Superior temporal gyrus (tissue), 1 donor: ENCODE data around the gene NRDE2.
"Not testable (repeated sequence)": the region's sequence is repeated elsewhere in the genome, so short reads cannot be mapped to it uniquely, and the experiment has no call there.

Experiments used
- DNase-seq: peaks from one replicate; pipeline ENCODE4 v3.0.0-alpha.2; 2016; ENCODE audit errors: extremely low spot score

Gene NRDE2

DNA sequence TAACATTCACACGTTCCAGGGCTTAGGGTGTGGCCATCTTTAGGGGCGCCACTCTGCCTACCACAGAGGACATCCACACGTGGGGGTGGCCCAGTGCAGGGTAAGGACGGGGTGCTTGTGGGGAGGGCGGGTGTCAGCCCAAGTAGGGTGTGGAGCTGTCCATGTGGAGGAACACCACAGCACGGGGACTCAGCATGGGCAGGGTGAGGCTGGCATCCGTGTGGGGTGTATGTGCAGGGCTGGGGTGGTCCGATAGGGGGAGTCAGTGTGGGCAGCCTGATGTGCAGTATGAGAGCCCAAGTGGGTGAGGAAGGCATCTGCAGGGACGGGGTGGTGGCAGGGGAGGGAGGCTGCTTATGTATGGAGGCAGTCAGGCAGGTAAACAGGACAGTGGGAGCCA lies 57.7 kb downstream of the NRDE2 start:
- DNase-seq, result no peak

DNA sequence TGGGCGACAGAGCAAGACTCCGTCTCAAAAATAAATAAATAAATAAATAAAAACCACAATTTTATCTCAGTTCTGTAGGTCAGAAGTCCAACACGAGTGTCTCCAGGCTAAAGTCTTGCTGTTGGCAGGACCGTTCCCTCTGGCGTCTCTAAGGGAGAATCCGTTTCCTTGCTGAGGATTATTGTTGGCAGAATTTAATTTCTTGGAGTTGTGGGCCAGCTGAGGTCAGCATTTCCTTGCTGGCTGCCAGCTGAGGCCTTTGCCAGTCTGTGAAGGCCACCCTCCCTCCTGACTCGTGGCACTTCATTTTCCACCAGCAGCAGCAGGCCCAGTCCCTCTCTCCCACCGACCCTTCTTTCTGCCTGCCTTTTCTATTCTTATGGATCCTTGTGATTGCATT lies 58.2 kb downstream of the NRDE2 start:
- no peak for DNase-seq

DNA sequence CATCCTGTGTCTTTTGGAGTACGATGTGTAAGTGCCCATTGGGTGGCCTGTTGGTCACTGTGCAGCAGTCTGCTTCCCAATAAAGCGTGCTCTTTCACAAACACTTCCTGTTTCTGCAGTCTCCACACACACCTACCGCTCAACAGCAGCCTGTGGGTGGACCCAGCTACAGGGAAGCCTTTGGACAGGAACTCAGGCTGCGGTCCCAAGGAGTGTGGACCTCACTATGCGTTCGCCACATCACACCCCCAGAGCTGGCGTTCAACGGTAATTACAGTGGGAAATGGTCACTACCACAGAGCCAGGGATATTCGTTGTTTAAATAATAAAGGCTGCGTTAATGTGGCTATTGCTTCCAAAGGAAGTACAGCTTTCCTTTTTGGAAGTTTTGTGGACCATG lies 59.2 kb downstream of the NRDE2 start:
- DNase-seq, result no peak

DNA sequence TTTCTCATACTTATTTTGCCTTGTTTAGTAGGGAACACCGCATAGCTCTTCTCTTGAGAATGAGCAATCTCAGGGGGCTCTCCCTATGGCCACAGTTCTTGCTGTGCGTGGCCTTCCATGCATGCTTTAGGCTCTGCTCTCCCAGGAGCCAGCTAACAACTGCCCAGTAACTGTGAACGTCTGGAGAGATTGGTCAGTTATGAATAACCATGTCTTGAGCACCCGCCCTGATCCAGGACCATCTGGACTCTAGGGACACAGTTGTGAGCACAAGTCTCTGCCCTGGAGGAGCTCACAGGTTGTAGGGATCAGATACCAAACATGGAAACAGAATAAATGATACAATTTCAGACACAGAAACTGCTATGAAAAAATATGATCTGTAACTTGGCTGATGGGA lies 63.3 kb downstream of the NRDE2 start:
- DNase-seq, result no peak

DNA sequence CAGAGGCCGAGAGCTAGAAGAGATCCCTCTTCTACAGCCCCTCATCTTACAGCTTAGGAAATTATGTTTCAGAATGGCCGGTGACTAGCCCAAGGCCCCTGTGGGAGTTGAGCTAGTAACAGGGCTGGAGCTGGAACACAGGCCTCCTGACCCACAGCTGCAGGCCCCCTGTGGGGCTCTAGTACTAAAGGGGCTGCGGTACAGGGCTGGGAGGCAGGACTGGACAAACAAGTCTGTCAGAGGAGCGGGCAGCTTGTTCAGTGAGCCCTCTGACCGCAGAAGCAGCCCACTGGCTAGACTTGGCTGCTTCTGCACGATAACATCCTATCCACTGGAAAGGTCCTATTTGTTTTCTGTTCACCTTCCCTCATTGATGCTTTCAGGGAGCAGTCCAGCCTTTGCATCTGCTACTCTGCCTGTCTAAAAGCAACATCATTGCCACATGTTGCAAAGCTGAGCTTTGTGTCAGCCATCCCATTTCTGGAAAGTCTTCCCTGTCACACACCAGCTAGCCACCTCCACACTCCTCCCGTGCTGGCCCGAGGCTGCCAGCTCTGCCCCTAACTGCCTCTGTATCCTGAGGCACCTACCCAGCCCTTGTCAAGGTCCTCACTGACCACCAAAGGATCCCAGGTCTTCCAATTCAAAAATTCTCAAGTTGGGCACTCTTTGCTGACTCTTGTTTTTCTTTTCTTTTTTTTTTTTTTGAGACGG lies 65.1 kb downstream of the NRDE2 start:
- DNase-seq, result no peak

DNA sequence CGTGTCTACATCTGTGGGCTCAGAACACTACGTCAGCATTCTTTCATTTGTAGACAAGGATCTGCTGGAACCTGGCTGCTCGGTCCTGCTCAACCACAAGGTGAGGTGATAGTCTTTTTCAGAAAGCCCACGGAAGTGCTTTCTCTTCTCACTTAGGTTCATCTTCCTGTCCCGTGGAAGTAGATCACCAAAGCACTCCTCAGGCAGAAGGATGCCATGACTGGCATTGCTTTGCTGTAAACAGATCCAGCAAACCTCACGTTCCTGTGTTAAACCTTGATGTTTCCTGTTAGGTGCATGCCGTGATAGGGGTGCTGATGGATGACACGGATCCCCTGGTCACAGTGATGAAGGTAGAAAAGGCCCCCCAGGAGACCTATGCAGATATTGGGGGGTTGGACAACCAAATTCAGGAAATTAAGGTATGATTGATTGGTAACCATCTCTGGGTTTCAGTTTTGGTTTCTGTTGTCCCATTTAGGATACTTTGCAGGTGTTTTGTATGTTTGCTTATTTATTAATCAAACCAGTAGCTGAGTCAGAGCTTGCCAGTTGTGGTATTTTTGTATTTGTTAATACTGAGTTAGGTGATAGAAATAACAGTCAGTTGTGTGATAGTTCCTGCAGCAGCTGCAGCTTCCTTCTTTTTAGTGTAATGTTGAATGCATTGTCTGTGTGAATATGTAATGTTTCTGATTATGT lies 67.8 kb downstream of the NRDE2 start:
- DNase-seq, result no peak

DNA sequence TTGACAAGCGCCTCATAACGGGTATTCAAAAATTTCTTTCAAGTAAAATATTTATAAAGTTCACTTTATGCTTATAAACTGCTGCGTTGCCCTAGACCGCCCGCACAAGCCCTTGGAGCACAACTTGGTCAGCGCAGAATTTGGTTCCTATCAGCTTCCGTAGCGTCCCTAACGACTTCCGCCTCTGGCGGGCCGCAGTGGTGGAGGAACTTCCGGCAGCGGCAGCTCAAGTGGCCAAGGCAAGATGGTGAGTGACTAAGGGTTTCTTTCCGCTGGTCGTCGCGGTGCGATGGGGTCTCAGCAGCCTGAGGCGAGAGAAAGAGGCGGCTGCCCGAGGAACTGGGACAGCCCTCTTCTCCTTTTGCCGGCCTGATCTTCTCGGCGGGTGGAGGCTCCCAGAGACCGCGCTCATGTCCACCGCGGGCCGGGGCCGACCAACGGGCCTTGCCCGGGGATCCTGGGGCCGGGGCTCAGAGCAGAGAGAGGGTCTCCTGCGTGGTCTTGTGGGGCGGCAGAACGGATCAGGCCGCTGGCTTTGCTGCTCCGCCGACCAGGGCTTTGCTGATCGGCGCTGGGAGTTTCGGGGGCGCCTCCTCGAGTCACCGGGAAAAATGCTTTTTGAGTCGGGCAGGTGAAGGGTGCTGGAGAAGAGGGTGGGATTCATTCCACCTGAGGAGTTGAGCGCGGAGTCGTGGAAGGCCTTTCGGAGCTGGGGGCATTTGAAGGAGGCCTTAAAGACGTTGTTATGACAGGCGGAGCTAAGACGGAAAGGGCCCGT lies 75.2 kb downstream of the NRDE2 start, which contains the start of gene PSMC1:
Gene PSMC1, plus strand, starts transcription at position 200 of the 778 bp plus-strand sequence. Its CDS starts 45 bp downstream, at position 245.
- peak; percentile 98 for DNase-seq

DNA sequence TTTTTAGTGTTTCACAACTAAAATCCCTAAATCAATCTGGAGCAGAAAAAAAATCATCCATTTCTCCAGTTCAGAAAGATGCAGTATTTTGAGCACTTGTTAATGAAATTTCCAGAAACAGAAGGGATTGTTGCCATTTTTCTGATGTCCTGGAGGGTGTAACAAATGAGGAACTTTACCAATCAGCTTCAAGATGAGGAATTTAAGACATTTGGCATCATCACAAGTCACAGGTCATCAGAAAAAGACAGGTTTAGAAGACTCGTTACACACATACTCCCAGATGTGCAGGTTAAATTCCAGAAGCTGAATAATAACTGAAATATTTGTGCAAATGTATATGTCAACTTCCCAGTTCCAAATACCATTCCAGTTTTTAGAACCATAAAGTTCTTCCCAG lies 75.9 kb downstream of the NRDE2 start:
- no peak for DNase-seq

DNA sequence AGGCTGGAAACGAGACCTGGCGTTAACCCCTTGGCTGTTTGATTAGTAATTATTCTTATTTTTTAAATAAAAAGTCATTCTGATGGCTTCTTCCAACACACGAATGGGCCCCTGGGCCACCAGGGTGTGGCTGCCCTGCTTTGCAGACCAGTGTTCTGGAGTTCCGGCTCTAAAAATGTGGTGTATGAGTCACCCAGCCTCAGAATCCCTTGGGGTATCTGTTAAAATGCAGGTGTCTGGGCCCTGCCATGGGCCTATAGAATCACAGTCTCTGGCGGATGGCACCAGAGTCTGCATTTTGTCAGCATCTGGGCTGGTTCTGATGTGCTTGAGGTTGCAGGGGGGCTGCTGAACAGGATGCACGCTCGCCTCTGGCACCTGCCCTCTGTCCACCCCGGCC lies 77.9 kb downstream of the NRDE2 start:
- no peak for DNase-seq

DNA sequence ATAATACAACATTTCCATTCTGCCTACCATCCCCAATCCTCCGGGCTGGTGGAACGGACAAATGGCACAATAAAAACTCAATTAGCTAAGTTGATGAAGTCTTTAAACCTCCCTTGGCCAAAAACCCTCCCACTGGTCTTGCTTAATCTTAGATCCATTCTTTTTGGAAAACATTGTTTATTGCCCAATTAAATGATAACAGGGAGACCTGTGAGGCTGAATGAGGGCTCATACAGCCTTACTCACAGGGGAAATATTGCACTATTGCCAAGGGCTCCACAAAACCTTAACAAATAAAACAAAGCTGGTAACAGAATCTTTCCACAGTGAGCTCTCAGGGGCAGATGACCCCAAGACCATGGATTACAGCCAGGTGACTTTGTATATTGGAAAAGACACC lies 83.1 kb downstream of the NRDE2 start:
- no peak for DNase-seq

DNA sequence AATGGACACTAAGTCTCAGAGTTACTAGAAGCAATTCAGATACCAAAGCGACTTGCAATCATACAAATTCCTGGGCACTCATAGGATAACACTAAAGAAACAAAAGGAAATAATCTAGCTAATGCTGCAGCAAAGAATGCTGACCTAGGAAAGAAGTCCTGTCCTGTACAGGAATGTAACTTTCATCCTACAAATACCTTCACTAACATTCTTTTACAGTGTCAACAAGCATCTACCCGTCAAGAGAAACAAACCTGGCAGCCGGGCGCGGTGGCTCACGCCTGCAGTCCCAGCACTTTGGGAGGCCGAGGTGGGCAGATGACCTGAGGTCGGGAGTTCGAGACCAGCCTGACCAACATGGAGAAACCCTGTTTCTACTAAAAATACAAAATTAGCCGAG lies 84.3 kb downstream of the NRDE2 start:
- DNase-seq, result not testable (repeated sequence)

DNA sequence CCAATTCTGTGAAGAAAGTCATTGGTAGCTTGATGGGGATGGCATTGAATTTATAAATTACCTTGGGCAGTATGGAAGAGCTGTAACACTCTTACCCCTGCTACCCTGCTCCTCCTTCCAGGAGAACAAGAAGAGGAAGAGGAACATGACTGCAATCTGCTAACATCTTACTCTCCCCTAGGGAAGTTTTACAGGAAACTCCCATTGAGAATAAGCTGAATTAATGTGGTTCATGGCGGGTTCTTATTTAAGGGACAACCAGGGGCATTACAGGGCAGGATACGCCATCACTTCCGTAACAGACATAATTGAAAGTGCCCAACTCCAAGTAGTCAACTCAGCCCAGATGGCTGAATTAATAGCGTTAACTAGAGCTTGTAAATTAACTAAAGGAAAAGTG lies 84.8 kb downstream of the NRDE2 start:
- DNase-seq, result no peak

DNA sequence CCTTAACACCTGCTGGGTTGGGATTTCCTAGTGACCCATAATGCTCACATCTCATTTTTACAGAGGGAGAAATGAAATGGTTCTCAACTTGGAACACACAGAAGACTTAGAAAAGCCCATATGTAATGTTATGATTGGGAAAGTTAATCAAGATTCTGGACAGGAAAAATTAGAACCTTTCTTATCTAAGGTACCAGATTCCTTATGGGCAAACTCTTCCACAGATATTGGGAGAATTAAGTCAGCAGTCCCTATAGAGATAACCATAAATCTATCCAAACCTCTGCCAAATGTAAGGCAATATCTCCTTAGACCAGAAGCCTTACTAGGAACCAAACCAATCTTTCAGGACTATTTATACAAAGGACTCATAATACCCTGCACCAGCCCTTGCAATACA lies 89.3 kb downstream of the NRDE2 start:
- DNase-seq, result no peak

DNA sequence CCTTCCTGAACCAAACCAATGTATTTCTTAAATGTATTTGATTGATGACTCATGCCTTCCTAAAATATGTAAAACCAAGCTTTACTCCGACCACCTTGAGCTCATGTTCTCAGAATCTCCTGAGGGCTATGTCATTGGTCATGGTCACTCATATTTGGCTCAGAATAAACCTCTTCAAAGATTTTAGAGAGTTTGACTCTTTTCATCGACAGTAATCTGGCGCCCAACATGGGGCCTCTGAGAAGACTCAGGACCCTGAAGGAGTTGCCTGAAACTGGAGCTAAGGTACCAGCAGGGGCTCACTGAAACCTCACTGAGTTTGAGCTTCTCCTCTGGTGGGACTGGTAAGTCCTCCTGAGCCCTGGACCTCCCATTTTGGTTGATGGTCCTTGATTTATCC lies 92.6 kb downstream of the NRDE2 start:
- no peak for DNase-seq

DNA sequence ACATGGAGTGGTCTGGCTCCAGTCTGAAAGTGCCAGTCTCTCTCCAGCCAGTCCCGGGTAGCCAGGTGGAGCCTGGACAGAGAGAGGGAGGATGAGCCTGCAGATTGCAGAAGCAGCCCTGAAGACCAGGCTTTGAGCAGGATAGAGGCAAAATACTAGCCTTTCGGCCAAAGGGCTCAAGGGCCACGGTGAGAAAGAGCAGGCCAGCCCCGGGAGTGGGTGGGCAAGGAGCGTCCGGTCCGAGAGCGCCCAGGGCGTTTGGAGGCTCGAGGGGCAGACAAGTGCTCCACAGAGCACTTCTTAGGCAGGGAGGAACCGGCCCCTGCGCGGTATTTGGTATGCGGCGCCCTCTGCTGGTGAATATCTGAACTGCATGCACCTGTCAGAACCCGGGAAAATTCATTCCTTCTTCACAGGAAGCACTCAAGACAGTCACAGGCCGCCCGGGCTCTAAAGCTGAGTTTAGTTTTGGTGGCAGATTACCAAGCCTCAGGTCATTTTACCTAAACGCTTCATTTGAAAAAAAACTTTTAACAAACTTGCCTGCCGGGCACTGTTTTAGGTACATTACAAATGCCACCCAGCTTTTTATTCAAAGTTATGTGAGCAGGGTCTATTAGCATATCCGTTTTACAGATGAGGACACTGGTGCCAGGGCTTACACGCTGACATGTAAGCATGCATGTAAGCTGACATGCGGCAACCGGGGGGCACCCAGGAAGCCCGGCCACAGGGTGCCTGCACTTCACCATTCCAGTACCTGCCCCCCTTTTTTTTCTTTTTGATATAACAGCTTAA lies 96.4 kb downstream of the NRDE2 start:
- DNase-seq, result peak; percentile 71

DNA sequence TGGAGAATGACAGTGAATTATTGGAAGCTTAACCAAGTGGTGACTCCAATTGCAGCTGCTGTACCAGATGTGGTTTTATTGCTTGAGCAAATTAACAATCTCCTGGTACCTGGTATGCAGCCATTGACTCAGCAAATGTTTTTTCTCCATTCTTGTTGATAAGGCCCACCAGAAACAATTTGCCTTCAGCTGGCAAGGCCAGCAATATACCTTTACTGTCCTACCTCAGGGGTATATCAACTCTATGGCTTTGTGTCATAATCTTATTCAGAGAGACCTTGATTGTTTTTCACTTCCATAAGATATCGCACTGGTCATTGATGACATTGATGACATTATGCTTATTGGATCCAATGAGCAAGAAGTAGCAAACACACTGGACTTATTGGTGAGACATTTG lies 101.8 kb downstream of the NRDE2 start:
- DNase-seq, result not testable (repeated sequence)

DNA sequence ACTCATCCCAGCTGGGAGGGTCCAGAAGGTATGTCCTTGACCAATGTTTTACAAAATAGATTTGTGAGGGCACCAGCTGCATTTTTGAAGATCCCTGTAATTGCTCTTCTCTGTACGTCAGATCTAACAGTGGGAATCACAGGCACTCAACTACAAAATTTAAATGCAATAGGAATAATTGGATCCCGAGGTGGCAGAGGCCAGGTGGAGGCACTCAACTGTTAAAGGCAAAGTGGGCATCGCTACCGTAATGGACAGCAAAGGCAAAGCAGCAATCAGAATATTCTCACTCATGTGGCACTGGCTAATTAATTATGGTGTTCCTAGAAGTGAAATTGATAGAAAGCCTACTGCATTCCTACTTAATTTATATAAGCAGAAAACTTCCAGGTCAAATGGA lies 103.3 kb downstream of the NRDE2 start:
- DNase-seq, result no peak
